ENCODE results near the gene TUT1. TPM values are rescaled to one million over a fixed set of nuclear protein-coding genes. Genes with fewer than 3 reads are reported as not detected.

TUT1 gene
- total RNA-seq, 1 donor from 2014 or later = 9.5 TPM

DNA sequence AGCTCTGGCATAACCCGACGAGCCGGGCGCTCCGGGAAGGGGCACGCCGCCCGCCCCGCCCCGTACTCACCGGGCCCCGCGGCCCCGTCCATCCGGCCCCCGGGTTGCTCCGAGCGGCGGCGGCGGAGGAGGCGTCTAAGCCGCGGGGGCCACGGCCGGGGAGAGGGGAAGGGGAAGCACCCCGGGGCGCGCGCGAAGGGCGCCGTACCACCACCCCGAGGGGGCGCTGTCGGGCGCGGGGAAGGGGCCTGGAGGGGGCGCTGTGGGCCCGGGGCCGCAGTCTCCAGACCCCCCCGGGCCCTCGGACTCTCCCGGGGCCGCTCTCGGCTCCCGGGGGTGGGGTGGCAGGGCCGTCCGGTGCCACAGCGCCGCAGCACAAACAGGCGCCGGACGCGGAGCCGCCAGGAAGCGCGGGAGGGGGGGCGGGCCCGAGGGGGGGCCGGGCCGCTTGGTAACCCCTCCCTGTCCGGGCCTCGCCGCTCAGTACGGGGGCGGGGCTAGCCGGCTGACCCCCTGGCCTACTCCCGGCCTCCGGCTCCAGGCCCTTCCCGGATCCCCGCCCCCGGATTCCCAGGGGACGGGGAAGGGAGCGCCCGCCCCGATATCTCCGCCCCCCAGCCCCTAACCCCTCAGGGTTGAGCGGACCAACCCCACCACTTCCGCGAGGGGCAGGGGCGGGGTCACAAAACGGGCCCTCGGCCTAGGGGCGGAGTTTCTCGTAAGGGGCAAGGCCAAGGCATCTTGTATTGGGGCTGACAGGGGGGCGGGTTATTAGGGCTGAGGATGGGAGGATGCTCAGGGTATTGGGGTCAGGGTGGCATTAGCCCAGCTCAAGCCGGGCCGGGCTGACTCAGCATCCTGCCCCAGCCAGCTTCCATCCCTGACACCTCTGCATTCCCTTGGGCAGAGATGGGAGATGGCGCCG is 21.3 kb upstream of the TUT1 start, which contains the start of the genes EML3 and ROM1:
Gene EML3 (minus strand): TSS at position 410 of the 925 bp plus-strand sequence. CDS start 318 bp downstream, at position 92.
Gene ROM1 (plus strand): TSS at position 892 of the 925 bp plus-strand sequence. CDS start 25 bp downstream, at position 917.
- TF ChIP-seq, protein P1, sequence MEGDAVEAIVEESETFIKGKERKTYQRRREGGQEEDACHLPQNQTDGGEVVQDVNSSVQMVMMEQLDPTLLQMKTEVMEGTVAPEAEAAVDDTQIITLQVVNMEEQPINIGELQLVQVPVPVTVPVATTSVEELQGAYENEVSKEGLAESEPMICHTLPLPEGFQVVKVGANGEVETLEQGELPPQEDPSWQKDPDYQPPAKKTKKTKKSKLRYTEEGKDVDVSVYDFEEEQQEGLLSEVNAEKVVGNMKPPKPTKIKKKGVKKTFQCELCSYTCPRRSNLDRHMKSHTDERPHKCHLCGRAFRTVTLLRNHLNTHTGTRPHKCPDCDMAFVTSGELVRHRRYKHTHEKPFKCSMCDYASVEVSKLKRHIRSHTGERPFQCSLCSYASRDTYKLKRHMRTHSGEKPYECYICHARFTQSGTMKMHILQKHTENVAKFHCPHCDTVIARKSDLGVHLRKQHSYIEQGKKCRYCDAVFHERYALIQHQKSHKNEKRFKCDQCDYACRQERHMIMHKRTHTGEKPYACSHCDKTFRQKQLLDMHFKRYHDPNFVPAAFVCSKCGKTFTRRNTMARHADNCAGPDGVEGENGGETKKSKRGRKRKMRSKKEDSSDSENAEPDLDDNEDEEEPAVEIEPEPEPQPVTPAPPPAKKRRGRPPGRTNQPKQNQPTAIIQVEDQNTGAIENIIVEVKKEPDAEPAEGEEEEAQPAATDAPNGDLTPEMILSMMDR (IDR thresholded peaks at IDR 0.05; ENCODE audit: insufficient read depth, low read length, severe bottlenecking) = peak; percentile 96
- DNase-seq (ENCODE audit: low read depth) = peak; percentile 58
- no peak for FAIRE-seq
- peak within 1 kb of the TSS; percentile 52 for H3K4me3 ChIP-seq (ENCODE audit: low read depth, low read length)
- H3K27me3 ChIP-seq (ENCODE audit: control insufficient read depth, insufficient read depth, low read length) = no peaks in the 10 kb centered on the region
- H3K36me3 ChIP-seq (ENCODE audit: control insufficient read depth, insufficient read depth, low read length) = peaks cover 13% of the 10 kb centered on the region

DNA sequence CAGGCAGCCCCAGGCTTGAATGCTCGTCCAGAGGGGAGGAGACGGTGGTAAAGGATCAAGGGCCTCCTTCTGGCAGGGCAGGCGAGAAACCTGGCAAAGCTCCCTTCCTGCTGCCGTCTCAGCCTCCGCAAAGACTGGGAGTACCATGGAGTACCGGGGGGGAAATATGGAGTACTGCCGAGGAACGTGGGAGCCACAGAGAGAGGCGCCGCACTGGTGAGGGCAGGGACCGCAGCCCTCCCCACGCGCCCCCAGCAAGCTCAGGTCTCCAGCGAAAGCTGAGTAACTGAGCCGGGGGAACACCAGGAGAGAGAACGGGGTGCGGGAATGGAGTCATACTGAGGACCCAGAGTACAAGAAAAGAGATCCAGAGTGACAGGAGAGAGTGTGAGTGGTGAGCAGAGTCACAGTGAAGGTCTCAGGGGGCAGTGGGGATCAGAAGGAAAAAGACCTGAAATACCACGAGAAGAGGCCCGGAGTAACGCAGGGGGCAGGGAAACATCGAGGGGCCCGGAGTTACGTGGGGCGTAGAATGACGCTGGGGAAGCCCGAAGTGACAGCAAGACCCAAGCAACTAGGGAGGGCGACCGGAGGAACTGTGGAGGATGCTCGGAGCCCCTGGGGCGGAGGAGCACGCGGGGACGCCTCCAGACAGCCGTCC is 20.5 kb upstream of the TUT1 start:
- no peak for FAIRE-seq
- no peaks in the 10 kb centered on the region for H3K27me3 ChIP-seq (ENCODE audit: control insufficient read depth, insufficient read depth, low read length)
- H3K36me3 ChIP-seq (ENCODE audit: control insufficient read depth, insufficient read depth, low read length) = peaks cover 10% of the 10 kb centered on the region
- no peak for DNase-seq (ENCODE audit: low read depth)
- peak overlapping the region; percentile 52 for H3K4me3 ChIP-seq (ENCODE audit: low read depth, low read length)
- TF ChIP-seq, protein P1 (IDR thresholded peaks at IDR 0.05; ENCODE audit: insufficient read depth, low read length, severe bottlenecking) = peak; percentile 12

DNA sequence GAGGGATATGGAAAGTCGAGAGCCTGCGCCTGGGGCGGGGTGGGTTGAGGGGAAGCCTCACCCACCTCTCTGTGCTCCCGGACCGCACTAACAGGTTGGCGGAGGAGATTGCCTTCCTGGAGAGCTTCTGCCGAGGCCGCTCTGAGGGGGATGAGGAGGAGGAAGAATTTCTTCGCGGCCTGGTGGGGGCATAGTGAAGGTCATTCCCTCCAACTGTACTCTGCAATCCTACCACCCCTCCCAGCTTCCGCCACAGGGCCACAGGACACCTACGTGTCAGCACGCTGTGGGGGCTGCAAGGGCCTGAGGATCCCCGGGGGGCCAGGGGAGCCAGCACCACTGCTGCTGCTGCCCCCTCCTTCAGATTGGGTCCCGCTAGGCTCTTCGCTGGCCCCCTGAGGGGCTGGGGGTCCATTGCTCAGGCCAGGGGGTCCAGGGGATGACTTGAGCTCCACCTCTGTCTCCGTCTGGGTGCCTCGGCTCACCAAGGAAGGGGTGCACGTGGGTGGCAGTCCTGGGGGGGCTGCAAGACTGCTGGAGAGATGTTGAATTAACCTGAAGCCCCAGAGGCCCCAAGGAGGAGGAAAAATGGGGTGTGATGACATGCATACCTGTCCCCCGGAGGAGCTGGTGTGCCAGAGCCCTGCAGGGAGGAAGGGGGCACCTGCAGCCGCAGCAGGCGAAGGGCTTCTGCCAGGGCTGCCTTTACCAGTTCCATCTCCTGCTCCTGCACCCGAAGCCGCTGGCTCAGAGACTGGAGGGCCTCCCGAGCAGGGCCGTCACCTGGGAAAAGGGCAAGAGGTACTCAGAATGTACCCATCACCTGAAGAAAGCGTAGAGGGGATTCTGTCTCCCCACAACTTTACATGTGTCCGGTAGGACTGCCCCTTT is 19.7 kb upstream of the TUT1 start:
- FAIRE-seq (no peak), DNase-seq (ENCODE audit: low read depth) (no peak)
- H3K4me3 ChIP-seq (ENCODE audit: low read depth, low read length) = peak overlapping the region; percentile 52
- peaks cover 6% of the 10 kb centered on the region for H3K36me3 ChIP-seq (ENCODE audit: control insufficient read depth, insufficient read depth, low read length)
- no peaks in the 10 kb centered on the region for H3K27me3 ChIP-seq (ENCODE audit: control insufficient read depth, insufficient read depth, low read length)
- TF ChIP-seq, protein P1 (IDR thresholded peaks at IDR 0.05; ENCODE audit: insufficient read depth, low read length, severe bottlenecking) = no peak

DNA sequence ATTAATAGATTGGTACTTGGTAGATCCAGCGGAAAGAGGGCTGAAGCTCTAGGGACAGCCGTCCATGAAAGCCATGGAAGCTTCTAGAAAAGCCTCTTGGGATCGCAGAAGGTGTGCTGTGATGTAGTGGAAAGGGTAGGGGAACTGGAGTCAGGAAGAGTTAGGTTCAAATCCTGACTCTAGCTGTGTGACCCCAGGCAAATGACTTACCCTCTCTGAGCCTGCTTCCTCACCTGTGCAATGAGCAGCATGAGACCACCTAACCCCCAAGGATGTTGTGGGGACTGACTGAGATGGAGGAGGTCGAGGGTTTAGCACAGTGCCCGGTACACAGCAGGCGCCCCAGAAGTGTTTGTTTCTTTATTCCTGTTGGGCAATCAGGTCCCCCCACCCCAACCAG is 19.1 kb upstream of the TUT1 start:
- DNase-seq (ENCODE audit: low read depth) (no peak), FAIRE-seq (no peak)
- Histone ChIP-seq H3K4me3 (ENCODE audit: low read depth, low read length) (no peak overlapping the region), H3K27me3 (ENCODE audit: control insufficient read depth, insufficient read depth, low read length) (no peaks in the 10 kb centered on the region), H3K36me3 (ENCODE audit: control insufficient read depth, insufficient read depth, low read length) (peaks cover 7% of the 10 kb centered on the region)
- TF ChIP-seq, protein P1 (IDR thresholded peaks at IDR 0.05; ENCODE audit: insufficient read depth, low read length, severe bottlenecking) = no peak

DNA sequence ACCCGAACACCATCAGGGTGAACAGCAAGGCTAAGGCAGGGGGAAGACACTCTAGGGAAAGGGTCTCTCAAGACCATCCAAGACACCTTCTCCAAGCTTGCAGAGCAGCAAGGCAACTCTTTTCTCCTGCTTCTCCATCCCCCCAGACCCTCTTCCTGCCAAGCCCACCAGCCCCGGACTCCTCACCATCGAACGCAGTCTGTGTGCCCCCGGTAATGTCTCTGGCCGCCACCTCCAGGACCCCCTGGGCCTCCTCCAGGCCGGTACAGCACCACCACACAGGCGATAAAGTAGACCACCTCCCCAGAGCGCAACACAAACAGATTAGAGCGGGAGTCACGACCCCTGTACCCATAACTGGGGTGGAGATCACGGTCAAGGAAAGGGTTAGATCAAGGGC is 17.5 kb upstream of the TUT1 start:
- Histone ChIP-seq H3K4me3 (ENCODE audit: low read depth, low read length) (no peak overlapping the region), H3K27me3 (ENCODE audit: control insufficient read depth, insufficient read depth, low read length) (no peaks in the 10 kb centered on the region), H3K36me3 (ENCODE audit: control insufficient read depth, insufficient read depth, low read length) (peaks cover 9% of the 10 kb centered on the region)
- DNase-seq (ENCODE audit: low read depth) = no peak
- TF ChIP-seq, protein P1 (IDR thresholded peaks at IDR 0.05; ENCODE audit: insufficient read depth, low read length, severe bottlenecking) = no peak
- no peak for FAIRE-seq
